H1 (cell line): ENCODE results near the gene IER3IP1. TPM values are rescaled to one million over a fixed set of nuclear protein-coding genes. Genes with fewer than 3 reads are reported as not detected.

Experiments
- JUN ChIP-seq: IDR thresholded peaks from 2 replicates; pipeline ENCODE4 v1.6.1; 2011; ENCODE audit warnings: low read depth, mild to moderate bottlenecking, improper control_type of control experiment, low read length
- MAFK ChIP-seq: IDR thresholded peaks from 2 replicates; pipeline ENCODE4 v1.6.1; 2012; ENCODE audit warnings: low read depth, mild to moderate bottlenecking, improper control_type of control experiment, low read length
- PHF8 ChIP-seq: fragments of 200-600 bp; sonication (generic); conservative IDR thresholded peaks from 2 replicates; pipeline ENCODE4 v1.7.1; 2012; ENCODE audit warnings: low read depth, mild to moderate bottlenecking, inconsistent platforms, low read length, moderate library complexity
- polyA plus RNA-seq, 7 experiments: library from polyadenylated mRNA; depleted of rRNA in 3 of 7; stranded (reverse) in 5 of 7; unstranded in 2 of 7; fragments of >200 nt in 5 of 7; fragments of 200-250 nt in 2 of 7; gene quantifications; 1 replicate in 5 of 7; 2 replicates in 1 of 7; 4 replicates in 1 of 7; pipeline versions ENCODE4 v1.2.1 to v1.2.3, GENCODE V29; 2011 to 2013; ENCODE audit warnings: missing spikeins in 2 of 7, mixed read lengths in 2 of 7
- total RNA-seq: library from RNA; stranded (reverse); fragmentation: NEBNext Ultra II Directional; extraction: Animal tissue kit (Norgen Biotek cat#: 25700); gene quantifications from 2 replicates; pipeline ENCODE4 v1.2.1, GENCODE V29; 2021

Gene IER3IP1
- total and polyA plus RNA-seq, 2 of the 8 experiments (the other 6 are each of a cell fraction or from before 2014, with no cell fraction given), result 6.0 to 8.5 TPM

- TF ChIP-seq JUN, result no peak
- no peak for TF ChIP-seq PHF8
- TF ChIP-seq MAFK, result no peak
Measured at GRCh38 chr18:47163241-47163640, 12.9 kb downstream of the IER3IP1 start (continued).
